Bronchial epithelial cell (primary cell): ENCODE measurements around the gene RUNX2. TPM values are rescaled to one million over a fixed set of nuclear protein-coding genes. Genes with fewer than 3 reads are reported as not detected.

Source experiments
- DNase-seq: peaks from one replicate; pipeline ENCODE4 v3.0.0-alpha.2; 2010; ENCODE audit warnings: low read depth
- FAIRE-seq: peaks from 2 replicates; lab custom pipeline; 2011; peaks lifted over from hg19 to GRCh38; lab: Jason Lieb, UNC
- H3K27me3 ChIP-seq: 2 replicates; pipeline ENCODE4 v1.5.1; 2011; ENCODE audit warnings: low read length; ENCODE audit not compliant: control insufficient read depth, insufficient read depth
- H3K36me3 ChIP-seq: 2 replicates; pipeline ENCODE4 v1.5.1; 2011; ENCODE audit warnings: low read length; ENCODE audit not compliant: control insufficient read depth, insufficient read depth
- H3K4me3 ChIP-seq: 2 replicates; pipeline ENCODE4 v1.5.1; 2011; ENCODE audit warnings: mild to moderate bottlenecking, low read depth, low read length, control low read depth
- CTCF ChIP-seq: IDR thresholded peaks from 2 replicates; pipeline ENCODE4 v1.5.1; 2011; ENCODE audit warnings: mild to moderate bottlenecking, moderate library complexity, low read length, control low read depth, inconsistent platforms; ENCODE audit not compliant: insufficient read depth, severe bottlenecking
- total RNA-seq: library from RNA; depleted of rRNA; stranded (reverse); fragments of >200 nt; gene quantifications from 2 replicates; pipeline ENCODE4 v1.2.1, GENCODE V29; 2014

Gene RUNX2
- total RNA-seq, 1 donor from 2014 or later: 0.79 TPM

- Histone ChIP-seq H3K36me3 (no peaks in the 10 kb centered on the region), H3K27me3 (no peaks in the 10 kb centered on the region), H3K4me3 (no peak overlapping the region)
- no peak for FAIRE-seq
- TF ChIP-seq CTCF: no peak
- no peak for DNase-seq
Observed at GRCh38 chr6:45611491-45611890, 283.4 kb downstream of the RUNX2 start.

GRCh38 chr6:45613656-45614055 is 285.5 kb downstream of the RUNX2 start:
- Histone ChIP-seq H3K4me3 (no peak overlapping the region), H3K36me3 (no peaks in the 10 kb centered on the region), H3K27me3 (no peaks in the 10 kb centered on the region)
- DNase-seq (peak; percentile 98), FAIRE-seq (peak; percentile 13)
- TF ChIP-seq CTCF: no peak

- Histone ChIP-seq H3K27me3 (no peaks in the 10 kb centered on the region), H3K4me3 (no peak overlapping the region), H3K36me3 (no peaks in the 10 kb centered on the region)
- DNase-seq (peak; percentile 92), FAIRE-seq (no peak)
- no peak for TF ChIP-seq CTCF
Observed at GRCh38 chr6:45614488-45615285, 286.6 kb downstream of the RUNX2 start.

- no peaks in the 10 kb centered on the region for H3K36me3 ChIP-seq
- no peak for DNase-seq
- H3K4me3 ChIP-seq: no peak overlapping the region
- TF ChIP-seq CTCF: no peak
- FAIRE-seq: no peak
- no peaks in the 10 kb centered on the region for H3K27me3 ChIP-seq
Observed at GRCh38 chr6:45616209-45616608, 288.1 kb downstream of the RUNX2 start.

GRCh38 chr6:45617441-45617840 is 289.3 kb downstream of the RUNX2 start:
- peak; percentile 96 for DNase-seq
- no peaks in the 10 kb centered on the region for H3K27me3 ChIP-seq
- no peak overlapping the region for H3K4me3 ChIP-seq
- no peak for FAIRE-seq
- peak; percentile 32 for TF ChIP-seq CTCF
- H3K36me3 ChIP-seq: no peaks in the 10 kb centered on the region
